NCI-H748 treated with DMSO at 0.1 percent for 48 hours (cell line): Measurements from ENCODE around the gene CAMK2D.

Experiments used
- DNase-seq: peaks from one replicate; lab custom pipeline; 2025; lab: John Stamatoyannopoulos, UW

The CAMK2D gene

GRCh38 chr4:113472864-113473263, 288.7 kb downstream of the CAMK2D start:
- no peak for DNase-seq

GRCh38 chr4:113471146-113471860, 290.2 kb downstream of the CAMK2D start:
- DNase-seq = no peak

GRCh38 chr4:113469926-113470325, 291.6 kb downstream of the CAMK2D start:
- DNase-seq = no peak

GRCh38 chr4:113469023-113469390, 292.5 kb downstream of the CAMK2D start:
- DNase-seq = no peak

- no peak for DNase-seq
Measured at GRCh38 chr4:113468165-113469022, 293.1 kb downstream of the CAMK2D start.

- DNase-seq = no peak
Measured at GRCh38 chr4:113467581-113467980, 294.0 kb downstream of the CAMK2D start.

- DNase-seq = no peak
Measured at GRCh38 chr4:113462286-113462685, 299.3 kb downstream of the CAMK2D start.

- DNase-seq = no peak
Measured at GRCh38 chr4:113461281-113461680, 300.3 kb downstream of the CAMK2D start.

GRCh38 chr4:113457886-113458285, 303.7 kb downstream of the CAMK2D start:
- no peak for DNase-seq

GRCh38 chr4:113457121-113457520, 304.4 kb downstream of the CAMK2D start:
- DNase-seq = no peak

- no peak for DNase-seq
Measured at GRCh38 chr4:113455061-113455460, 306.5 kb downstream of the CAMK2D start.

- no peak for DNase-seq
Measured at GRCh38 chr4:113452868-113453620, 308.5 kb downstream of the CAMK2D start.

- DNase-seq = no peak
Measured at GRCh38 chr4:113452152-113452551, 309.4 kb downstream of the CAMK2D start.

GRCh38 chr4:113450295-113451080, 311.1 kb downstream of the CAMK2D start:
- DNase-seq = no peak

GRCh38 chr4:113449410-113449974, 312.0 kb downstream of the CAMK2D start:
- no peak for DNase-seq

GRCh38 chr4:113447769-113448168, 313.8 kb downstream of the CAMK2D start:
- no peak for DNase-seq

- no peak for DNase-seq
Measured at GRCh38 chr4:113447061-113447460, 314.5 kb downstream of the CAMK2D start.

- no peak for DNase-seq
Measured at GRCh38 chr4:113446019-113446418, 315.5 kb downstream of the CAMK2D start.

- no peak for DNase-seq
Measured at GRCh38 chr4:113445286-113445685, 316.3 kb downstream of the CAMK2D start.

- DNase-seq = no peak
Measured at GRCh38 chr4:113444386-113444785, 317.2 kb downstream of the CAMK2D start.

GRCh38 chr4:113442826-113443225, 318.7 kb downstream of the CAMK2D start:
- DNase-seq = no peak
